ENCODE results near the gene PAPLN. TPM values are rescaled to one million over a fixed set of nuclear protein-coding genes. Genes with fewer than 3 reads are reported as not detected.

The PAPLN gene
- polyA plus RNA-seq, 3 donors = 0.58 to 2.8 (median 0.73) TPM

DNA sequence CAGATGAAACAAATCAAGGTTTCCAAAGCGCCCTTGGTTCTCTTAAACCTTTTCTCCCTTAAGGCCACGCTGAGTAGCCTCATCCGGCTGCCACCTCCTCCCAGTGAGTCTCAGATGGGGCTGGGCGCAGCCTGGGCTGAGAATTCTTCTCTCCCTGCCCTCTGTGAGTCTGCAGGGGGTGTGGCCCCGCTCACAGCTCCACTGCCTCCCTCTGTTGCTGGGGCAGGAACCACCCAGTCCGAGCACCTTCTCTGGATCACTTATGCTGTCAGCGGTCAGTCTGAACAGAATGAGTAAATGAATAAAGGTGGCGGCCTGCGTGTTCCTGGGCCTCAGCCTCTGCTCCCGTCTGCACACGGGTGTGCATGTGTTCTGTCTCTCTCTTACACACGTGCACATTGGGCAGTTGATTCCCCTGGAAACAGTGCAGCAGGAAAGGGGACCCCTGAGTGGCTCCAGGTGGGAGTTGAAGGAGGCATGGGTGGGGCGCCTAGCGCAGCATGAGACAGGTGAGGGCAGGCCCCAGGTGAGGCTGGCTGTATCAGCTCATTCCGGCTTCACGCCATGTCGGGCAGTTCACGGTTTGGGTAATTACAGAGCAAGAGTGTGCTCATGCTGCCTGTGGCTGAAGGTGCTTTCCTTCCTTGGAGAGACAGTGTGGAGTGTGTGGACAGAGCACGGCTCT, 4.3 kb downstream of the PAPLN start:
- intact Hi-C loops (cut with micrococcal nuclease) = no loop called here
- TF ChIP-seq CTCF (IDR thresholded peaks at IDR 0.05) = no peak
- Histone ChIP-seq H3K9ac (ENCODE audit: insufficient read depth, low read length, poor library complexity, severe bottlenecking) (no peak overlapping the region), H3K79me2 (ENCODE audit: insufficient read depth, low read length) (no peaks in the 10 kb centered on the region), H3K27ac (ENCODE audit: low read depth in 1 of 2, low read length in 2 of 2) (no peak overlapping the region), H3K4me1 (ENCODE audit: control insufficient read depth in 1 of 2, insufficient read depth in 2 of 2, low read length in 2 of 2) (peaks cover 59 to 93% of the 10 kb centered on the region in 2 donors), H3K4me2 (replicated peaks; ENCODE audit: extremely low read depth, low read length, poor library complexity, severe bottlenecking) (peak overlapping the region; percentile 57), H3K36me3 (replicated peaks in 1 of 2; ENCODE audit: control insufficient read depth in 1 of 2, insufficient read depth in 2 of 2, low read length in 2 of 2) (no peaks in the 10 kb centered on the region), H3K27me3 (ENCODE audit: control insufficient read depth in 2 of 2, insufficient read depth in 2 of 2, low read length in 2 of 2) (peaks cover 27 to 56% of the 10 kb centered on the region in 2 donors), H2AFZ (ENCODE audit: insufficient read depth, low read depth, low read length, poor library complexity, severe bottlenecking) (no peak overlapping the region), H3K4me3 (replicated peaks in 1 of 3; ENCODE audit: low read depth in 2 of 3, low read length in 3 of 3) (no peak overlapping the region), H3K9me3 (replicated peaks in 1 of 2; ENCODE audit: control insufficient read depth in 1 of 2, insufficient read depth in 1 of 2, low read length in 2 of 2) (peaks cover 0 to 8% of the 10 kb centered on the region in 2 donors), H4K20me1 (ENCODE audit: insufficient read depth, low read length) (peaks cover 5% of the 10 kb centered on the region)
- peaks cover 67% of the 10 kb centered on the region for H3K4me1 Mint-ChIP-seq
- H3K4me3 Mint-ChIP-seq = peak overlapping the region in 1 of 2 donors; percentile 64
- DNase-seq = no peak
- H3K36me3 Mint-ChIP-seq = peaks cover 7 to 15% of the 10 kb centered on the region in 2 donors
- H3K27me3 Mint-ChIP-seq (ENCODE audit: low read depth in 3 of 3) = peaks cover 49 to 66% (median 57%) of the 10 kb centered on the region in 3 donors
- peak overlapping the region in 2 of 7 donors; percentile 58 to 66 for H3K27ac Mint-ChIP-seq
- peaks cover 0 to 14% (median 6%) of the 10 kb centered on the region in 7 donors for H3K9me3 Mint-ChIP-seq
- WGBS (ENCODE audit: insufficient coverage) = 89% methylated on average over 10 of the region's 19 CpGs

DNA sequence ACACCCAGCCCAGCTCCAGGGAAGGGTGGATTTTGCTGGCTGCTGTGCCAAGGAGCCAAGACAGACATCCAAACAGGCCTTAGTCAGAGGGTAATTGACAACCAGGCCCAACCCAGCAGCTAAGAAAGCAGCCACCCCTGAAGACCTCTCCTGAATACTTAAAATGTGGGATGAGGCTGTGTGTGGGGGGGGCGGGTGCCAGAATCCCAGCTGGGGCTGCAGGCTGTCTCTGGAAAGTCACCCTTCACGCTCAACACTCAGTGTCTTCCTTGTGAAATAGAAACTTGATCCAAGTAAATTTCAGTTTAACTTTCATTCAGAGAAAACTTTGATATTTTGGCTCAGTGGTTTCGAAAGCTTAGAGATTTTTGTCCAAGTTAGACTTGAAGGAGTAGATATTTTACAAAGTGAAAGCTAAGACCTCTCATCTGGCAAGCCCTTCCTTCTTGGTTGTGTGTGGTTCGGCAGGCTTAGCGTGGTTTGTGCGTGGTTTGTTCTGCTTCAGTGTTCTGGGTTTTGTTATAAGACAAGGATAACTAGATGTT, 5.1 kb downstream of the PAPLN start:
- Mint-ChIP-seq H3K4me3 (peak overlapping the region; percentile 3 to 68), H3K36me3 (peaks cover 3 to 11% of the 10 kb centered on the region in 2 donors), H3K4me1 (peaks cover 66% of the 10 kb centered on the region), H3K9me3 (peaks cover 0 to 6% (median 2%) of the 10 kb centered on the region in 7 donors), H3K27ac (peak overlapping the region in 1 of 7 donors; percentile 9), H3K27me3 (ENCODE audit: low read depth in 3 of 3) (peaks cover 44 to 61% (median 53%) of the 10 kb centered on the region in 3 donors)
- H3K36me3 ChIP-seq (replicated peaks in 1 of 2; ENCODE audit: control insufficient read depth in 1 of 2, insufficient read depth in 2 of 2, low read length in 2 of 2) = no peaks in the 10 kb centered on the region
- no peak overlapping the region for H3K9ac ChIP-seq (ENCODE audit: insufficient read depth, low read length, poor library complexity, severe bottlenecking)
- H3K4me2 ChIP-seq (replicated peaks; ENCODE audit: extremely low read depth, low read length, poor library complexity, severe bottlenecking) = peak overlapping the region; percentile 28
- no peak overlapping the region for H3K27ac ChIP-seq (ENCODE audit: low read depth in 1 of 2, low read length in 2 of 2)
- no peaks in the 10 kb centered on the region for H3K79me2 ChIP-seq (ENCODE audit: insufficient read depth, low read length)
- peak overlapping the region; percentile 1 for H2AFZ ChIP-seq (ENCODE audit: insufficient read depth, low read depth, low read length, poor library complexity, severe bottlenecking)
- H3K9me3 ChIP-seq (replicated peaks in 1 of 2; ENCODE audit: control insufficient read depth in 1 of 2, insufficient read depth in 1 of 2, low read length in 2 of 2) = peaks cover 0 to 8% of the 10 kb centered on the region in 2 donors
- TF ChIP-seq CTCF (IDR thresholded peaks at IDR 0.05) = no peak
- intact Hi-C loops (cut with micrococcal nuclease) = no loop called here
- no peak for DNase-seq
- WGBS (ENCODE audit: insufficient coverage) = 0% methylated on average over 1 of the region's 6 CpGs
- no peak overlapping the region for H3K4me3 ChIP-seq (replicated peaks in 1 of 3; ENCODE audit: low read depth in 2 of 3, low read length in 3 of 3)
- peaks cover 21 to 48% of the 10 kb centered on the region in 2 donors for H3K27me3 ChIP-seq (ENCODE audit: control insufficient read depth in 2 of 2, insufficient read depth in 2 of 2, low read length in 2 of 2)
- peaks cover 52 to 90% of the 10 kb centered on the region in 2 donors for H3K4me1 ChIP-seq (ENCODE audit: control insufficient read depth in 1 of 2, insufficient read depth in 2 of 2, low read length in 2 of 2)
- peaks cover 2% of the 10 kb centered on the region for H4K20me1 ChIP-seq (ENCODE audit: insufficient read depth, low read length)
